Activated T-cell treated with anti-CD3 and anti-CD28 coated beads, Interleukin-2, amount 50 U/mL, for 4 hours (primary cell): ENCODE measurements around the gene WRAP73. TPM values are rescaled to one million over a fixed set of nuclear protein-coding genes. Genes with fewer than 3 reads are reported as not detected.
A peak's percentile ranks its signal among the peaks of the same experiment; 100 is the strongest.
"Not testable (repeated sequence)": the region's sequence is repeated elsewhere in the genome, so short reads cannot be mapped to it uniquely, and the experiment has no call there.

Source experiments
- ATAC-seq, 2 donors: fragments of 200-7000 bp; cut with Tn5 transposase; one replicate each; pipeline ENCODE4 v1.10.0; 2021
- DNase-seq: peaks from one replicate; pipeline ENCODE4 v3.0.0-alpha.2; 2020
- H3K27me3 Mint-ChIP-seq: one replicate; pipeline ENCODE4 v1.8.0; 2021; ENCODE audit warnings: low read depth, mixed read lengths
- H3K36me3 Mint-ChIP-seq: one replicate; pipeline ENCODE4 v1.8.0; 2022; ENCODE audit warnings: mixed read lengths; ENCODE audit not compliant: insufficient read depth
- H3K4me1 Mint-ChIP-seq: one replicate; pipeline ENCODE4 v1.8.0; 2021; ENCODE audit warnings: low read depth, mixed read lengths
- H3K4me3 Mint-ChIP-seq: one replicate; pipeline ENCODE4 v1.8.0; 2021; ENCODE audit warnings: mild to moderate bottlenecking, moderate library complexity, mixed read lengths
- H3K9me3 Mint-ChIP-seq: one replicate; pipeline ENCODE4 v1.8.0; 2021; ENCODE audit warnings: mixed read lengths
- total RNA-seq, 3 donors: library from RNA; stranded (reverse); gene quantifications; one replicate each; pipeline ENCODE4 v1.2.1, GENCODE V29; 2021

Gene WRAP73
- total RNA-seq, 3 donors from 2014 or later: 32.7 to 36.3 (median 34.5) TPM

GRCh38 chr1:3627515-3628253, 22.2 kb downstream of the WRAP73 start:
- peaks cover 8% of the 10 kb centered on the region for H3K36me3 Mint-ChIP-seq
- no peaks in the 10 kb centered on the region for H3K27me3 Mint-ChIP-seq
- ATAC-seq (no peak), DNase-seq (no peak)
- H3K4me3 Mint-ChIP-seq: no peak overlapping the region
- peaks cover 23% of the 10 kb centered on the region for H3K4me1 Mint-ChIP-seq
- H3K9me3 Mint-ChIP-seq: no peaks in the 10 kb centered on the region

- Mint-ChIP-seq H3K9me3 (no peaks in the 10 kb centered on the region), H3K4me3 (peak overlapping the region; percentile 93), H3K36me3 (peaks cover 8% of the 10 kb centered on the region), H3K4me1 (peaks cover 32% of the 10 kb centered on the region), H3K27me3 (no peaks in the 10 kb centered on the region)
- no peak for ATAC-seq
- no peak for DNase-seq
These were observed 23.9 kb downstream of the WRAP73 start for GRCh38 chr1:3626025-3626424.

GRCh38 chr1:3625151-3625907, 24.6 kb downstream of the WRAP73 start:
- DNase-seq (peak; percentile 20), ATAC-seq (peak; percentile 29 to 33)
- Mint-ChIP-seq H3K4me3 (peak overlapping the region; percentile 93), H3K9me3 (no peaks in the 10 kb centered on the region), H3K4me1 (peaks cover 38% of the 10 kb centered on the region), H3K36me3 (peaks cover 6% of the 10 kb centered on the region), H3K27me3 (no peaks in the 10 kb centered on the region)

- Mint-ChIP-seq H3K4me1 (peaks cover 43% of the 10 kb centered on the region), H3K9me3 (no peaks in the 10 kb centered on the region), H3K27me3 (no peaks in the 10 kb centered on the region), H3K4me3 (peak within 1 kb of the TSS; percentile 93), H3K36me3 (peaks cover 2% of the 10 kb centered on the region)
- DNase-seq (peak; percentile 98), ATAC-seq (peak; percentile 96)
These were observed 25.4 kb downstream of the WRAP73 start, which contains the start of gene TPRG1L for GRCh38 chr1:3624200-3625136. TPRG1L (plus strand) TSS chr1:3625015; CDS start chr1:3625073, 58 bp downstream.

GRCh38 chr1:3623441-3624199, 26.3 kb downstream of the WRAP73 start:
- DNase-seq (no peak), ATAC-seq (no peak)
- H3K36me3 Mint-ChIP-seq: no peaks in the 10 kb centered on the region
- no peaks in the 10 kb centered on the region for H3K9me3 Mint-ChIP-seq
- peak overlapping the region; percentile 93 for H3K4me3 Mint-ChIP-seq
- H3K27me3 Mint-ChIP-seq: no peaks in the 10 kb centered on the region
- peaks cover 50% of the 10 kb centered on the region for H3K4me1 Mint-ChIP-seq

- H3K4me3 Mint-ChIP-seq, DNase-seq, H3K36me3 Mint-ChIP-seq, ATAC-seq, H3K27me3 Mint-ChIP-seq, H3K9me3 Mint-ChIP-seq: not testable (repeated sequence)
- peaks cover 50% of the 10 kb centered on the region for H3K4me1 Mint-ChIP-seq
These were observed 27.8 kb downstream of the WRAP73 start for GRCh38 chr1:3622102-3622501.

GRCh38 chr1:3621151-3621671, 28.7 kb downstream of the WRAP73 start:
- H3K4me1 Mint-ChIP-seq: peaks cover 49% of the 10 kb centered on the region
- H3K4me3 Mint-ChIP-seq, H3K9me3 Mint-ChIP-seq, ATAC-seq, H3K36me3 Mint-ChIP-seq, H3K27me3 Mint-ChIP-seq, DNase-seq: not testable (repeated sequence)

GRCh38 chr1:3620708-3621107, 29.2 kb downstream of the WRAP73 start:
- ATAC-seq: no peak
- H3K36me3 Mint-ChIP-seq: no peaks in the 10 kb centered on the region
- H3K4me3 Mint-ChIP-seq: no peak overlapping the region
- no peak for DNase-seq
- H3K9me3 Mint-ChIP-seq: no peaks in the 10 kb centered on the region
- no peaks in the 10 kb centered on the region for H3K27me3 Mint-ChIP-seq
- peaks cover 45% of the 10 kb centered on the region for H3K4me1 Mint-ChIP-seq

- Mint-ChIP-seq H3K27me3 (no peaks in the 10 kb centered on the region), H3K9me3 (no peaks in the 10 kb centered on the region), H3K4me1 (peaks cover 40% of the 10 kb centered on the region), H3K4me3 (peak overlapping the region; percentile 34), H3K36me3 (no peaks in the 10 kb centered on the region)
- peak; percentile 88 to 91 for ATAC-seq
- DNase-seq: peak; percentile 69
These were observed 30.8 kb downstream of the WRAP73 start for GRCh38 chr1:3618881-3619671.

- ATAC-seq: no peak
- no peak overlapping the region for H3K4me3 Mint-ChIP-seq
- no peaks in the 10 kb centered on the region for H3K27me3 Mint-ChIP-seq
- no peaks in the 10 kb centered on the region for H3K36me3 Mint-ChIP-seq
- H3K4me1 Mint-ChIP-seq: peaks cover 34% of the 10 kb centered on the region
- no peak for DNase-seq
- H3K9me3 Mint-ChIP-seq: no peaks in the 10 kb centered on the region
These were observed 31.4 kb downstream of the WRAP73 start for GRCh38 chr1:3618531-3618880.

- Mint-ChIP-seq H3K27me3 (no peaks in the 10 kb centered on the region), H3K36me3 (no peaks in the 10 kb centered on the region), H3K4me1 (peaks cover 28% of the 10 kb centered on the region), H3K4me3 (no peak overlapping the region), H3K9me3 (no peaks in the 10 kb centered on the region)
- ATAC-seq (no peak), DNase-seq (no peak)
These were observed 32.0 kb downstream of the WRAP73 start for GRCh38 chr1:3617806-3618345.

- Mint-ChIP-seq H3K27me3 (no peaks in the 10 kb centered on the region), H3K4me1 (peaks cover 19% of the 10 kb centered on the region), H3K9me3 (no peaks in the 10 kb centered on the region), H3K4me3 (no peak overlapping the region), H3K36me3 (no peaks in the 10 kb centered on the region)
- no peak for DNase-seq
- no peak for ATAC-seq
These were observed 33.0 kb downstream of the WRAP73 start for GRCh38 chr1:3616861-3617260.
